Stomach (tissue), 4 donors: ENCODE data around the gene C1QTNF8.

Source experiments
- EP300 ChIP-seq: sonication (generic); formaldehyde crosslinking; IDR thresholded peaks from one replicate; pipeline ENCODE4 v1.6.1; 2017; ENCODE audit warnings: antibody characterized with exemption
- POLR2A ChIP-seq, 4 donors: fragments of 450-650 bp; IDR thresholded peaks; one replicate each; pipeline ENCODE4 v1.6.1; 2016; ENCODE audit warnings: antibody characterized with exemption in 4 of 4, control low read depth in 2 of 4, mild to moderate bottlenecking in 1 of 4, moderate library complexity in 1 of 4
- TF ChIP-seq, protein P1 (sequence below), 7 experiments: fragments of 450-650 bp in 4 of 7; fragments of 200-600 bp in 3 of 7; sonication (generic) in 3 of 7; IDR thresholded peaks; one replicate each; pipeline ENCODE4 v1.5.1; 2016 to 2019; ENCODE audit warnings: antibody characterized with exemption in 7 of 7, control low read depth in 2 of 7, mild to moderate bottlenecking in 1 of 7

DNA sequence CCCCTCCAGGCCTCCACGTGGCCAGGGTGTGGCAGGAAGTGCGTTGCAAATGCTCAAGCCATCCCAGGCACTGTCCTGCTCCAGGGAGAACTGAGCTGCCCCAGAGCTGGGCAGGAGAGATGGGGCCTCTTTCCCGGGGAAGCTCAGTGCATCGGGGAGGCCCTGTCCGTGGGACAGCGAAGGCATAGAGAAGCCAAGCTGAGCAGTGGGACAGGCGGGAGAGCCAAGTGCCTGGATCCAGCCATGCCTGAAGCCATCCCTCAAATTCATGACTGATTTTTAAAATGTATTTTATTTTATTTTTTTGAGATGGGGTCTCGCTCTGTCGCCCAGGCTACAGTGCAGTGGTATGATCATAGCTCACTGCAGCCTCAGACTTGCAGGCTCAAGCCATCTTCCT is 48.9 kb downstream of the C1QTNF8 start:
- TF ChIP-seq, protein P1, sequence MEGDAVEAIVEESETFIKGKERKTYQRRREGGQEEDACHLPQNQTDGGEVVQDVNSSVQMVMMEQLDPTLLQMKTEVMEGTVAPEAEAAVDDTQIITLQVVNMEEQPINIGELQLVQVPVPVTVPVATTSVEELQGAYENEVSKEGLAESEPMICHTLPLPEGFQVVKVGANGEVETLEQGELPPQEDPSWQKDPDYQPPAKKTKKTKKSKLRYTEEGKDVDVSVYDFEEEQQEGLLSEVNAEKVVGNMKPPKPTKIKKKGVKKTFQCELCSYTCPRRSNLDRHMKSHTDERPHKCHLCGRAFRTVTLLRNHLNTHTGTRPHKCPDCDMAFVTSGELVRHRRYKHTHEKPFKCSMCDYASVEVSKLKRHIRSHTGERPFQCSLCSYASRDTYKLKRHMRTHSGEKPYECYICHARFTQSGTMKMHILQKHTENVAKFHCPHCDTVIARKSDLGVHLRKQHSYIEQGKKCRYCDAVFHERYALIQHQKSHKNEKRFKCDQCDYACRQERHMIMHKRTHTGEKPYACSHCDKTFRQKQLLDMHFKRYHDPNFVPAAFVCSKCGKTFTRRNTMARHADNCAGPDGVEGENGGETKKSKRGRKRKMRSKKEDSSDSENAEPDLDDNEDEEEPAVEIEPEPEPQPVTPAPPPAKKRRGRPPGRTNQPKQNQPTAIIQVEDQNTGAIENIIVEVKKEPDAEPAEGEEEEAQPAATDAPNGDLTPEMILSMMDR (IDR thresholded peaks at IDR 0.05) = no peak
- no peak for TF ChIP-seq POLR2A (IDR thresholded peaks at IDR 0.05)
- TF ChIP-seq EP300 = no peak
